GM19463 (cell line): ENCODE results near the gene NGLY1.

Experiments
- ATAC-seq: cut with Tn5 transposase; IDR thresholded peaks from one replicate; pipeline ENCODE4 v1.9.1; 2021; ENCODE audit warnings: mild to moderate bottlenecking, moderate library complexity; ENCODE audit not compliant: unreplicated experiment

Gene NGLY1

GRCh38 chr3:25784971-25785370, 1.7 kb upstream of the NGLY1 start:
- no peak for ATAC-seq

GRCh38 chr3:25783661-25784512, 644 bp upstream of the NGLY1 start:
- ATAC-seq, result peak; percentile 27

- ATAC-seq, result no peak
Measured at GRCh38 chr3:25782636-25782937, 656 bp downstream of the NGLY1 start.

GRCh38 chr3:25781758-25782594, 1.3 kb downstream of the NGLY1 start:
- peak; percentile 46 for ATAC-seq

GRCh38 chr3:25781145-25781757, 2.0 kb downstream of the NGLY1 start:
- ATAC-seq, result no peak

- no peak for ATAC-seq
Measured at GRCh38 chr3:25780618-25781017, 2.6 kb downstream of the NGLY1 start.

- peak; percentile 73 for ATAC-seq
Measured at GRCh38 chr3:25775936-25776335, 7.3 kb downstream of the NGLY1 start.

GRCh38 chr3:25768851-25769250, 14.4 kb downstream of the NGLY1 start:
- peak; percentile 83 for ATAC-seq

- ATAC-seq, result no peak
Measured at GRCh38 chr3:25751725-25752124, 31.5 kb downstream of the NGLY1 start.

- no peak for ATAC-seq
Measured at GRCh38 chr3:25751048-25751447, 32.2 kb downstream of the NGLY1 start.

- ATAC-seq, result no peak
Measured at GRCh38 chr3:25749031-25749581, 34.1 kb downstream of the NGLY1 start.

GRCh38 chr3:25748189-25748588, 35.1 kb downstream of the NGLY1 start:
- no peak for ATAC-seq

- ATAC-seq, result no peak
Measured at GRCh38 chr3:25747033-25747432, 36.2 kb downstream of the NGLY1 start.

GRCh38 chr3:25744470-25744869, 38.8 kb downstream of the NGLY1 start:
- ATAC-seq, result no peak

GRCh38 chr3:25728101-25728500, 55.1 kb downstream of the NGLY1 start:
- no peak for ATAC-seq

- no peak for ATAC-seq
Measured at GRCh38 chr3:25727316-25727715, 55.9 kb downstream of the NGLY1 start.

- no peak for ATAC-seq
Measured at GRCh38 chr3:25725810-25726209, 57.4 kb downstream of the NGLY1 start.

- ATAC-seq, result no peak
Measured at GRCh38 chr3:25724948-25725645, 58.1 kb downstream of the NGLY1 start.

GRCh38 chr3:25723802-25724201, 59.4 kb downstream of the NGLY1 start:
- ATAC-seq, result peak; percentile 65

GRCh38 chr3:25719321-25719720, 63.9 kb downstream of the NGLY1 start:
- no peak for ATAC-seq
